RPMI8226 (cell line): ENCODE results near the gene PRDM1.

Experiments used
- DNase-seq: peaks from one replicate; pipeline ENCODE4 v3.0.0-alpha.2; 2015

Gene PRDM1

DNA sequence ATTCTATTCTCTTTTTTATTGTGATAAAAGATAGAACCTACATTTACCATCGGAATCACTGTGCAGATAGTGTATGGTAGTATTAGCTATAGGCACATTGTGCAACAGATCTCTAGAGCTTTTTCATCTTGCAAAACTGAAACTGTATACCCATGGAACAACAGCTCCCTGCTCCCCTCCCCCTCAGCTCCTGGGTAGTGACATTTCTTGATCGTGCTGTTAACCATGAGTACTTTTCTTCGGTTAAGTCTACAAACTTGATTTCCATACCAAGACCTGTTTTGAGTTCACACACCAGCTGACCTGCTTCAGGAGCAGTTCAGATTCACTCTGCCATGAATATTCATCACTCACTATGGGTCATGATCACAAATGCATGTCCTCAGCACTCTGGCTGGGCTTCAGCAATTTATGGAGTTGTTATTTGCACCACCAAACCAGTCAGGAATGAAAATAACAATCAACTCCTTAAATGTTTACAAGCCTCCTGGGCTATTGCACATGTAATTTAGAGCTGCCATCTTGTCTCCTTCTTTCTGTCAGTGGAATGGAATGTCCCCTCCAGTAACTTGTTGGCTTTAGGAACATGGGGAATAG is 32.8 kb downstream of the PRDM1 start:
- DNase-seq, result no peak

DNA sequence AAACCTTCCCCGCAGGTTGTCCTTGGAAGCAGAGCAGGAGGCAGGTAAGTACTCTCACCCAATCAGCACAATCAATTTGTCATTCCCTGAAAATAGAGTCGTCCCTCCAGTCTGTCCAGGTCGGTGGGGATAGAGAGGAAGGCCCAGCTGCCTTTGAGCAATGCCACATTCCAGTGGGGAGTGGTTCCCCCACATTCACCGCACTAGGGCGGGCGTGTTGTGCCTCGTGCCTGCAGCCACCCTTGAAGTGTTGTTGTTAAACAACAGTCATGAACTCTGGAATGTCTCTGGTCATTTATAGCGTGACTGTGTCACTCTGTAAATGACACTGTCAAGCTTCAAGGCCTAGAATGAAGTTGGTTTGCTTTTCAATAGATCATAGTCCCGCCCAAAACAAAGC is 33.4 kb downstream of the PRDM1 start:
- DNase-seq, result no peak

DNA sequence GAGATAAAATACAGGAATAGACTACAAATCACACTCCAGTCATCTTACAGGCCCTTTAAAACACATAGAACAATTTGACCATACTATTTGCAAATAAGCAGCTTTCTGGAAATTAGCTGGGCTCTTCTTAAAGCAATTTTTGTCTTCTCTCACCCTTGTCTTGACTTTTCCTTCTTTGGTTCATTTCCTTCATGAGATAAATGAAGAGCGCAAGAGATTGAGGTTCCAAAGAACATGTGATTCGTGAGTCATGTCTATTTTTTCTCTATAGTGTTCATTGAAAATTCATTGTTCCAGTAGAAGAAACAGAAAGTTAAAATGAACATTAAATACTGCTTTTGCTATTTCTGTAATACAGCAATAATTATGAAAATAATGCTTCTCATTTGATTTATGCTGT is 33.9 kb downstream of the PRDM1 start:
- DNase-seq, result no peak

- no peak for DNase-seq
Measured at GRCh38 chr6:106120406-106120805, 34.3 kb downstream of the PRDM1 start.

DNA sequence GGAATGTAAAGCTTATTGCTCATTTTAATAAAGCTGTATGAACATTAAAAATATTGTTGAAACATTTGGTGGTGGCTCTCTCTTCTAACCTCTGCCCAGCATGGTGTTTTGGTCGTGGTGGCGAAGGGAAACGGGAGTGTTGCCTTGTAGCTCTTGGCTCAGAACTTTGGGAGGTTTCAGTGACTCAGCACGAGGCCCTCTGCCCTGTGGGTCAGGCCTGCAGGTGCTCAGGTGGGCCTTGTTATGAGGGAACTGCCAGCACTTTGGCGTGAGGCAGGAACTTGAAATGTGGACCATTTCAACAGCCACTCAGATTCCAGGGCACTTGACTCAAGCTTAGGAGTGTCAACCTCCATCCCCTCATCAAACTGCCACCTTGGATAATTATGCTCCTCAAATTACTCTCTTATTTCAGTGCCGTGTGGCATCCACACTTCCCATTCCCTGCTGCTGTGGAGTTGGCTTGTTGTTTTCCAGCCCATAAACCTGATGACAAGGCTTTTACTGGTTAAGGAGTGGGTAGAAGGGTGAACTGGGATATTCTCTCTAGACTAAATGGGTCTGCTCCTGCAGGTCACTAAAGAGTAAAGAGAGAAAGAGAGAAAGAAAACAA is 36.3 kb downstream of the PRDM1 start:
- DNase-seq, result peak; percentile 50

DNA sequence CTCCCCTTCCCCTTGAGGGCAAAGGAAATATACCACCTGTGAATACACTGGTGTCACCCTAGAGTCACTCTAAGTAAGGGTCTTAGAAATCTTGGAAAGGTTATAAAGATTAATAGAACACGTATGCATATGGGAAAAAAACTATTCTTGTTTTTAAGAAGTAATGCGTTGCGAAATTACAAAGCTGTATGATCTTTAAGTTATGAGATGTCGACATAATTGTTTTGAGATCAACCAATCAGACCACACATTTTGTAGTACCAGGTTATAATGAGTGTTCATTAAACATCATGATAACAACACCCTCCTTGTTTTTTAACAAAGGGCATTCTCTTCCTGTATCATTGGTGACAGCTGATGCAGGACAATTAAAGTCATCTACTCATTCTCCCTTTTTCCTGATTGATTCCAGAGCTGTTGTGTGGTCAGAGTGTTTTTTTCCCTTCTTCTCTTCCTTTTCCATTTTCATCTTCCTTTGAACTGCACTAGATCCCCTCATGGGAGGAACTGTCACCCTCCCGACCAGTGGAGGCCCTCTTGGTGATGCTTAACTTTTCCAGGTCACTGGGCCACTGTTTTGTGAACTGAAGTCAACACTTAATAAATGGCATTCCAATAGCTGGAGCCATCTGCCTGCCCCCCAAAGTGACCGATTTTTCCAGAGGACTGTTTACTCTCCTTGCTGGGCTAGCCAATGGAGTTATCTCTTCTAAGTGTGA is 37.0 kb downstream of the PRDM1 start:
- no peak for DNase-seq

- DNase-seq, result no peak
Measured at GRCh38 chr6:106124015-106124414, 37.9 kb downstream of the PRDM1 start.

DNA sequence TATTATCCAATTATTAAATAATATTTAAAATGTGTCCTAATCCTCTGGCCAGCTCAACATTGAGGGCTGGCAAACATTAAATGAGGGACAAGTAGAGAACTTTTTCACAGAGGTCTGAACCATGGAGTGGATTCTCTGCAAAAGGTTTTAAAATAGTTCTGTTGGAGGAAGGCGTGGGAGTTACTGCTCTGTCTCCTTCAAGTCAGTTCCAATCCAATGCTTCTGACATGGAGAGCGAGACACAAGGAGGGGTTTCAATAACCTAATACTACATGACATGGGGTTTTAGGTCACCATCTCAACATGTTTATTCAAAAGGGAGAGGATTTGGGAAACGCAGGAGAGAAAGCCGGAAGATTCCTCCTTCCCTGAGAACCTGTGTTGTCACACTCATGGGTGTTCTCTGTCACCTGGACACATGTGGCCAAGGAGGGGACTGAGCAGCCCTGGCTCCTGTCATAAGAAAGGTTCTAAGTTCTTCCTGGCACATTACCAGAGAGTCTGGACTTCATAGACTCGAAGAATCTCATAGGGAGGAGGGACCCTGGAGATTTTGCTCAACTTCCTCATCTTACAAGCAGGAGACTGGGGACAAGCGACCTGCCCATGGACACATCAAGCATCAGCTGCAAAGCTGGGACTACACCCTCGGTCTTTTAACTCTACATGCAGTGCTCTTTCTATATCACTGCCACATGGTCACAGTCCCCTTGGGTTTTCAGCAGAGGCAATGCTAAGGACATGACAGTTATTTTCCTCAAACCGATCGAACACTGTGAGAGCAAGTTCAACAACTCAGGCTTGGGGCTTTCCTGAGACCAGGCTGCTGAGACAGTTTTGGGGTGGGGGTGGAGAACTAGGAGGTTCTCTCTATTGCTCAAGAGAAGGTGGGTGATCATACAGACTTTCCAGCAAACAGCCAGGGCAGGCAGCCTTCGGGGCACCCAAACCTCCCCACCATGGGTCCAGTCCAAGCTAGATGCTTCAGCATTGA is 38.6 kb downstream of the PRDM1 start:
- no peak for DNase-seq

DNA sequence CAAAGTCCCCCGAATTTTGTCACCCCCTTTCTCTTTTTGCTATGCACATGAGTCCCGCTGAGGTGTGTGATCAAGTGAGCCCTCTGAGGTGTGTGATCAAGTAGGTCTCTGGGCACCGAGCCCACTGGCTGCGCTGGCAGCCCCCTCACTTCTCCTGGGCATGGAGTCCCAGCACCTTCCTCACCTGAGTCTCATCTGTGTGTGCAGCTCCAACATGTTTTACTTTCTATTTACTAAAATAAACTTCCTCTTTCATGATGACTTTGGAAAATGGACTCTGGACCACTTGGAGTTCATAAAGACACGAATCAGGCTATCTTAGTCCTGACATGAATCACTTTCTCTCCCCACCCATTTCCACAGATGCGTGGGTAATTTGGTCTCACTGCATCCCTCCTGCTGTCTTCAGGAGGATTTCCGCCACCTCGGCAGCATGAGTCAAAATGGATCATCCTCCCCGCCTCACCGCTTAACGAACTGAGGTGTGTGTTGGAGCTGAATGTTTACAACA is 39.8 kb downstream of the PRDM1 start:
- DNase-seq, result no peak

GRCh38 chr6:106126482-106126881 is 40.3 kb downstream of the PRDM1 start:
- no peak for DNase-seq

GRCh38 chr6:106128981-106129781 is 43.0 kb downstream of the PRDM1 start:
- DNase-seq, result peak; percentile 61

- DNase-seq, result no peak
Measured at GRCh38 chr6:106132153-106132698, 46.1 kb downstream of the PRDM1 start.

DNA sequence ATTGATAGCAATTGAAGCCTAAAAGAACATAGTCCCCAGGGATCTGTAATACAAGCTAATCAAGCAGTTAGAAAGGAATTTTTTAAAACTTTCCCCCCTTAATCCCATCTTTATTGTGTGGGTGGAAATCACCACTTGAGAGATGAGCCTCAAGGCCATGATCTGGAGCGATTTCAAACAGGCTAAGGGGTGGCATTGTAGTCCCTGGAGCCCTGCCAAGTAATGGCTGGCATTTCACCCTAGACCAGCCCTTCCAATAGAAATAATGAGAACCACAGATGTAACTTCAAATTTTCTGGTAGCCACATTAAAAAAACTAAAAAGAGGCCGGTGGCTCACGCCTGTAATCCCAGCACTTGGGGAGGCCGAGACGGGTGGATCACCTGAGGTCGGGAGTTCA is 46.9 kb downstream of the PRDM1 start:
- DNase-seq, result peak; percentile 34

DNA sequence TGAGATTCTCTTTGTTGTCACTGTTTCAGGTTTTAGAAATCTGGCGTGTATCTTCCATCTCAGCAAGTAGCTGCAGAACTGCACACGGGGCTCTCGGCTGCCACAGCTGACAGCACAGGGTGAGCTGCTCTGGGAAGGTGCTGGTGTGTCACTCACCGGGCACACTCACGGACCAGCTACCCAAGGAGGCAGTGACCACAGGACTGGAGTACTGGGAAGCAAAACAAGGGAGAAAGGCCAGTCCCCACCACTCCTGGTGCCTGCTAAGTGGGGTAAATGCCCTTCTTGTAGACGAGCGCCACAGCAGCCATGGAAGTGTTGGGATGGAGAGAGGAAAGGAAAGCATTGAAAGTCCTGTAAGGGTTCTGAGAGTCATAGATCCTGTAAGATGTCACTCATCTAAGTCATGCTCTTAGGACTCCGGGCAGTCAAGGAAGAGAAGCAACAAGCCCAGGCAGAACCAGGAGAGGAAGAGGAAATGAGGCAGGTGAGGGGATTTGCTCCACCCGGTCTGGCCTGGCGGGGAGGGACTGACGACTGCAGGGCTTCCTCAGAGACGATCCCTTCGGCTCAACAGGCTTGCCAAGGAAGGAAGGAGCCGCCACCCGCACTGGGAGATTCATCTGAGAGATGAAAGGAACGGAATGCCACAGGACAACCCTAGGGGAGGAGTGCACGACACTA is 48.1 kb downstream of the PRDM1 start:
- DNase-seq, result no peak

- no peak for DNase-seq
Measured at GRCh38 chr6:106134906-106135634, 48.9 kb downstream of the PRDM1 start.

- no peak for DNase-seq
Measured at GRCh38 chr6:106135911-106136571, 49.9 kb downstream of the PRDM1 start.

GRCh38 chr6:106136845-106137244 is 50.7 kb downstream of the PRDM1 start:
- no peak for DNase-seq

GRCh38 chr6:106138151-106138550 is 52.0 kb downstream of the PRDM1 start:
- DNase-seq, result no peak

DNA sequence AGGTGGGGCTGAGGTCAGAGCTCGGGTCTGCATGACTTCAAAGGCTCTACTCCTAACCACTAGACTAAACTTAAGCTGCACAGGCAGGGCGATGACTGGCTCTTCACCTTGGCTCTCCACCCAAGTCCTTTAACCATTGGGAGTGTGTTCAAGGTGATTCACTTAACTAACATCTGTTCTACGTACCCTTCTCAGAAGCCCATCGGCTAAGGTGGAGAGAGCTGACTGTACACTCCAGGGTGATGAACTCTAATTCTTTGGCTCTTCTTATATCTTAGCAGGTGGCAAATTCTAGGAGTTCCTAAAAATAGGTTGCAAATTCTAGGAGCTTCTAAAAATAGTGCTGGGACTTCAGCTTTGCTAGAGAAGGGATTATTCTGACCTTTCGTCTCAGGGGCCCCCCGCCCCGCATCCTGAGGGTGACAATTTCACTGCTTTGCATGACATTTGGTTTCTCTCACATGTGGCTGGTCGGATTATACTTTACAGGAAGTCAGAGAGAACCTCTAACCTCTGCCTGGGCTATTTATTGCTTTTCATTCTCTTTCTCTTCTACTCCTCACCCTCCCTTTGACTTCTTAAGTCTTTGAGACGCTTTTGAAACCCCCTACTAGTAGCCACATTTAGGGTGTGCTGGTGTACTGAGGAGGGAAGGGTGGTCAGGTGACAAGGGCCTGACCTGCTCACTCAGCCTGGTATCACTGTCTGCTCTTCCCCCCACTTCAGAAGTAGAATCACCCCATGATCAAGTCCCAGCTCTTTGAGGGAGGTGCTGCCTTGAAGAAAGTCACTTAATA is 55.5 kb downstream of the PRDM1 start:
- peak; percentile 80 for DNase-seq
